Central memory CD8-positive, alpha-beta T cell (primary cell): ENCODE measurements around the gene TTC23L.

Experiments
- ATAC-seq: fragments of 150-1000 bp; cut with Tn5 transposase; replicated peaks from 2 replicates; pipeline ENCODE4 v1.10.0; 2022; ENCODE audit warnings: mild to moderate bottlenecking, moderate FRiP score, moderate number of reproducible peaks; ENCODE audit not compliant: poor library complexity, severe bottlenecking; ENCODE audit errors: extremely low read depth
- DNase-seq, 2 donors: peaks; one replicate each; pipeline ENCODE4 v3.0.0; 2021; ENCODE audit warnings: low spot score in 2 of 2
- H3K27ac Mint-ChIP-seq: one replicate; pipeline ENCODE4 v1.8.0; 2022; ENCODE audit warnings: low read depth, mild to moderate bottlenecking, moderate library complexity, mixed read lengths
- H3K27me3 Mint-ChIP-seq: one replicate; pipeline ENCODE4 v1.8.0; 2022; ENCODE audit warnings: mixed read lengths
- H3K36me3 Mint-ChIP-seq: one replicate; pipeline ENCODE4 v1.8.0; 2022; ENCODE audit warnings: mild to moderate bottlenecking, moderate library complexity, mixed read lengths; ENCODE audit not compliant: insufficient read depth
- H3K4me1 Mint-ChIP-seq: one replicate; pipeline ENCODE4 v1.8.0; 2022; ENCODE audit warnings: mixed read lengths
- H3K4me3 Mint-ChIP-seq: one replicate; pipeline ENCODE4 v1.8.0; 2022; ENCODE audit warnings: mild to moderate bottlenecking, moderate library complexity, mixed read lengths
- H3K9me3 Mint-ChIP-seq: one replicate; pipeline ENCODE4 v1.8.0; 2022; ENCODE audit warnings: mixed read lengths

Gene TTC23L

GRCh38 chr5:34859253-34859652, 20.3 kb downstream of the TTC23L start:
- no peaks in the 10 kb centered on the region for H3K4me1 Mint-ChIP-seq
- no peak overlapping the region for H3K4me3 Mint-ChIP-seq
- H3K36me3 Mint-ChIP-seq: no peaks in the 10 kb centered on the region
- no peaks in the 10 kb centered on the region for H3K9me3 Mint-ChIP-seq
- peaks cover 10% of the 10 kb centered on the region for H3K27me3 Mint-ChIP-seq
- DNase-seq: no peak
- ATAC-seq: no peak
- no peak overlapping the region for H3K27ac Mint-ChIP-seq

GRCh38 chr5:34863946-34864345, 25.0 kb downstream of the TTC23L start:
- no peak for DNase-seq
- Mint-ChIP-seq H3K9me3 (no peaks in the 10 kb centered on the region), H3K4me3 (no peak overlapping the region), H3K4me1 (no peaks in the 10 kb centered on the region), H3K36me3 (no peaks in the 10 kb centered on the region), H3K27ac (no peak overlapping the region), H3K27me3 (no peaks in the 10 kb centered on the region)
- ATAC-seq: no peak

- H3K4me1 Mint-ChIP-seq: no peaks in the 10 kb centered on the region
- no peak for DNase-seq
- no peak overlapping the region for H3K27ac Mint-ChIP-seq
- H3K4me3 Mint-ChIP-seq: no peak overlapping the region
- no peak for ATAC-seq
- no peaks in the 10 kb centered on the region for H3K9me3 Mint-ChIP-seq
- no peaks in the 10 kb centered on the region for H3K36me3 Mint-ChIP-seq
- no peaks in the 10 kb centered on the region for H3K27me3 Mint-ChIP-seq
Observed at GRCh38 chr5:34865091-34865490, 26.1 kb downstream of the TTC23L start.

GRCh38 chr5:34866989-34867471, 28.1 kb downstream of the TTC23L start:
- H3K9me3 Mint-ChIP-seq: no peaks in the 10 kb centered on the region
- H3K4me1 Mint-ChIP-seq: no peaks in the 10 kb centered on the region
- H3K27ac Mint-ChIP-seq: no peak overlapping the region
- H3K36me3 Mint-ChIP-seq: no peaks in the 10 kb centered on the region
- no peak overlapping the region for H3K4me3 Mint-ChIP-seq
- DNase-seq: no peak
- no peaks in the 10 kb centered on the region for H3K27me3 Mint-ChIP-seq
- no peak for ATAC-seq

- Mint-ChIP-seq H3K27me3 (no peaks in the 10 kb centered on the region), H3K9me3 (no peaks in the 10 kb centered on the region), H3K36me3 (no peaks in the 10 kb centered on the region), H3K4me3 (no peak overlapping the region), H3K27ac (no peak overlapping the region), H3K4me1 (no peaks in the 10 kb centered on the region)
- ATAC-seq (no peak), DNase-seq (no peak)
Observed at GRCh38 chr5:34867660-34868059, 28.7 kb downstream of the TTC23L start.

GRCh38 chr5:34868791-34869190, 29.8 kb downstream of the TTC23L start:
- ATAC-seq (no peak), DNase-seq (no peak)
- H3K27me3 Mint-ChIP-seq: peaks cover 9% of the 10 kb centered on the region
- no peaks in the 10 kb centered on the region for H3K36me3 Mint-ChIP-seq
- no peaks in the 10 kb centered on the region for H3K4me1 Mint-ChIP-seq
- no peak overlapping the region for H3K4me3 Mint-ChIP-seq
- no peak overlapping the region for H3K27ac Mint-ChIP-seq
- no peaks in the 10 kb centered on the region for H3K9me3 Mint-ChIP-seq

- no peak overlapping the region for H3K4me3 Mint-ChIP-seq
- ATAC-seq (no peak), DNase-seq (no peak)
- H3K27ac Mint-ChIP-seq: no peak overlapping the region
- peaks cover 14% of the 10 kb centered on the region for H3K27me3 Mint-ChIP-seq
- no peaks in the 10 kb centered on the region for H3K36me3 Mint-ChIP-seq
- no peaks in the 10 kb centered on the region for H3K4me1 Mint-ChIP-seq
- H3K9me3 Mint-ChIP-seq: no peaks in the 10 kb centered on the region
Observed at GRCh38 chr5:34869256-34869655, 30.3 kb downstream of the TTC23L start.

- peaks cover 25% of the 10 kb centered on the region for H3K27me3 Mint-ChIP-seq
- ATAC-seq (no peak), DNase-seq (no peak)
- H3K27ac Mint-ChIP-seq: no peak overlapping the region
- H3K4me3 Mint-ChIP-seq: no peak overlapping the region
- no peaks in the 10 kb centered on the region for H3K9me3 Mint-ChIP-seq
- H3K4me1 Mint-ChIP-seq: no peaks in the 10 kb centered on the region
- H3K36me3 Mint-ChIP-seq: no peaks in the 10 kb centered on the region
Observed at GRCh38 chr5:34870382-34870781, 31.4 kb downstream of the TTC23L start.

GRCh38 chr5:34876275-34876674, 37.3 kb downstream of the TTC23L start:
- Mint-ChIP-seq H3K4me1 (no peaks in the 10 kb centered on the region), H3K27ac (no peak overlapping the region), H3K4me3 (no peak overlapping the region), H3K36me3 (no peaks in the 10 kb centered on the region), H3K27me3 (peaks cover 37% of the 10 kb centered on the region), H3K9me3 (no peaks in the 10 kb centered on the region)
- ATAC-seq (no peak), DNase-seq (no peak)

GRCh38 chr5:34881246-34881645, 42.3 kb downstream of the TTC23L start:
- Mint-ChIP-seq H3K9me3 (no peaks in the 10 kb centered on the region), H3K27ac (no peak overlapping the region), H3K27me3 (peaks cover 55% of the 10 kb centered on the region), H3K4me3 (no peak overlapping the region), H3K36me3 (no peaks in the 10 kb centered on the region), H3K4me1 (no peaks in the 10 kb centered on the region)
- ATAC-seq (no peak), DNase-seq (no peak)

- DNase-seq: no peak
- peaks cover 54% of the 10 kb centered on the region for H3K27me3 Mint-ChIP-seq
- no peaks in the 10 kb centered on the region for H3K9me3 Mint-ChIP-seq
- ATAC-seq: no peak
- H3K4me1 Mint-ChIP-seq: no peaks in the 10 kb centered on the region
- no peak overlapping the region for H3K4me3 Mint-ChIP-seq
- no peak overlapping the region for H3K27ac Mint-ChIP-seq
- no peaks in the 10 kb centered on the region for H3K36me3 Mint-ChIP-seq
Observed at GRCh38 chr5:34886392-34887119, 47.6 kb downstream of the TTC23L start.

GRCh38 chr5:34889394-34889793, 50.4 kb downstream of the TTC23L start:
- no peak for DNase-seq
- peaks cover 27% of the 10 kb centered on the region for H3K27me3 Mint-ChIP-seq
- ATAC-seq: no peak
- no peak overlapping the region for H3K27ac Mint-ChIP-seq
- H3K4me3 Mint-ChIP-seq: no peak overlapping the region
- H3K36me3 Mint-ChIP-seq: no peaks in the 10 kb centered on the region
- H3K9me3 Mint-ChIP-seq: no peaks in the 10 kb centered on the region
- H3K4me1 Mint-ChIP-seq: no peaks in the 10 kb centered on the region

GRCh38 chr5:34891981-34892380, 53.0 kb downstream of the TTC23L start:
- H3K4me1 Mint-ChIP-seq: no peaks in the 10 kb centered on the region
- H3K27me3 Mint-ChIP-seq: peaks cover 6% of the 10 kb centered on the region
- H3K4me3 Mint-ChIP-seq: no peak overlapping the region
- no peaks in the 10 kb centered on the region for H3K36me3 Mint-ChIP-seq
- H3K9me3 Mint-ChIP-seq: no peaks in the 10 kb centered on the region
- DNase-seq: no peak
- no peak overlapping the region for H3K27ac Mint-ChIP-seq
- ATAC-seq: no peak
